Measurements from ENCODE around the gene IFITM5. TPM values are rescaled to one million over a fixed set of nuclear protein-coding genes. Genes with fewer than 3 reads are reported as not detected.
A peak's percentile ranks its signal among the peaks of the same experiment; 100 is the strongest.

IFITM5 gene
- total RNA-seq, 6 experiments from 2014 or later = not detected

- Histone ChIP-seq H3K4me1 (peaks cover 0 to 14% (median 7%) of the 10 kb centered on the region in 4 donors), H3K4me3 (no peak overlapping the region), H3K27me3 (no peaks in the 10 kb centered on the region), H3K9me3 (no peaks in the 10 kb centered on the region), H3K27ac (no peak overlapping the region), H3K36me3 (no peaks in the 10 kb centered on the region)
- TF ChIP-seq CTCF (IDR thresholded peaks at IDR 0.05) (no peak), POLR2A (IDR thresholded peaks at IDR 0.05) (no peak)
- ATAC-seq (no peak), DNase-seq (no peak)
- intact Hi-C loops (cut with DNase I) = no loop called here
- 69% methylated on average over 3 of the region's 4 CpGs for WGBS (ENCODE audit: insufficient coverage, low coverage, low lambda C conversion rate, missing lambda C conversion rate)
Measured at GRCh38 chr11:282171-282570, 17.2 kb downstream of the IFITM5 start.

- no peaks in the 10 kb centered on the region for H3K9me3 ChIP-seq
- H3K36me3 ChIP-seq = no peaks in the 10 kb centered on the region
- WGBS (ENCODE audit: insufficient coverage, low coverage, low lambda C conversion rate, missing lambda C conversion rate) = 62% methylated on average over 8 of the region's 26 CpGs
- ATAC-seq (no peak), DNase-seq (peak in 2 of 3 donors; percentile 19 to 63)
- H3K27ac ChIP-seq = no peak overlapping the region
- H3K27me3 ChIP-seq = no peaks in the 10 kb centered on the region
- TF ChIP-seq CTCF (IDR thresholded peaks at IDR 0.05) (no peak), POLR2A (IDR thresholded peaks at IDR 0.05) (no peak)
- peaks cover 0 to 14% (median 7%) of the 10 kb centered on the region in 4 donors for H3K4me1 ChIP-seq
- intact Hi-C loops (cut with DNase I) = no loop called here
- peak overlapping the region in 1 of 3 donors; percentile 62 for H3K4me3 ChIP-seq
Measured at GRCh38 chr11:281486-282161, 17.7 kb downstream of the IFITM5 start.

- H3K4me1 ChIP-seq = peaks cover 0 to 14% (median 7%) of the 10 kb centered on the region in 4 donors
- peak overlapping the region in 1 of 3 donors; percentile 43 for H3K27ac ChIP-seq
- H3K27me3 ChIP-seq = no peaks in the 10 kb centered on the region
- no peaks in the 10 kb centered on the region for H3K36me3 ChIP-seq
- no peak for TF ChIP-seq POLR2A (IDR thresholded peaks at IDR 0.05)
- TF ChIP-seq CTCF (IDR thresholded peaks at IDR 0.05) = no peak
- H3K4me3 ChIP-seq = peak overlapping the region; percentile 41 to 62 (median 52)
- H3K9me3 ChIP-seq = no peaks in the 10 kb centered on the region
- intact Hi-C loops (cut with DNase I) = no loop called here
- DNase-seq = peak; percentile 24 to 66 (median 51)
- ATAC-seq = no peak
- 24% methylated on average over 27 of the region's 79 CpGs for WGBS (ENCODE audit: insufficient coverage, low coverage, low lambda C conversion rate, missing lambda C conversion rate)
Measured at GRCh38 chr11:280706-281485, 18.4 kb downstream of the IFITM5 start.

- peak; percentile 30 for TF ChIP-seq POLR2A (IDR thresholded peaks at IDR 0.05)
- TF ChIP-seq CTCF (IDR thresholded peaks at IDR 0.05) = no peak
- Histone ChIP-seq H3K27me3 (no peaks in the 10 kb centered on the region), H3K4me3 (peak overlapping the region; percentile 41 to 62 (median 52)), H3K4me1 (peaks cover 0 to 14% (median 7%) of the 10 kb centered on the region in 4 donors), H3K9me3 (no peaks in the 10 kb centered on the region), H3K27ac (peak overlapping the region in 2 of 3 donors; percentile 43 to 73), H3K36me3 (no peaks in the 10 kb centered on the region)
- ATAC-seq = peak; percentile 84 to 91 (median 91)
- peak; percentile 86 to 93 (median 91) for DNase-seq
- 3% methylated on average over 8 of the region's 85 CpGs for WGBS (ENCODE audit: insufficient coverage, low coverage, low lambda C conversion rate, missing lambda C conversion rate)
- intact Hi-C loops (cut with DNase I) = no loop called here
Measured at GRCh38 chr11:279966-280705, 19.2 kb downstream of the IFITM5 start.

All from right lobe of liver (tissue), 6 donors.